HUDEP-2 (cell line): ENCODE data around the gene KRABD2.
"Not testable (repeated sequence)": the region's sequence is repeated elsewhere in the genome, so short reads cannot be mapped to it uniquely, and the experiment has no call there.

Experiments
- DNase-seq, 76 experiments: peaks; one replicate each; lab custom pipeline; 2025; ENCODE audit not compliant: unreplicated experiment in 76 of 76; lab: John Stamatoyannopoulos, UW

The KRABD2 gene

GRCh38 chr17:8393470-8394231 lies 17.1 kb upstream of the KRABD2 start:
- DNase-seq: no peak

GRCh38 chr17:8392674-8393469 lies 16.4 kb upstream of the KRABD2 start:
- DNase-seq: no peak

GRCh38 chr17:8392274-8392673 lies 15.8 kb upstream of the KRABD2 start:
- no peak for DNase-seq

GRCh38 chr17:8391711-8392110 lies 15.2 kb upstream of the KRABD2 start:
- no peak for DNase-seq

GRCh38 chr17:8387914-8388651 lies 11.6 kb upstream of the KRABD2 start:
- peak in 2 of 76 experiments; percentile 2 to 45 for DNase-seq

- peak in 70 of 76 experiments; percentile 5 to 85 (median 61) for DNase-seq
Measured at GRCh38 chr17:8386841-8387240, 10.3 kb upstream of the KRABD2 start.

GRCh38 chr17:8384801-8385378 lies 8.4 kb upstream of the KRABD2 start:
- peak in 6 of 76 experiments; percentile 4 to 24 (median 12) for DNase-seq

- DNase-seq: peak; percentile 71 to 98 (median 93)
Measured at GRCh38 chr17:8383143-8383822, 6.8 kb upstream of the KRABD2 start, which contains the start of gene RPL26. Gene RPL26 (minus strand): TSS chr17:8383193. CDS start chr17:8382310, 883 bp downstream.

GRCh38 chr17:8382880-8383142 lies 6.3 kb upstream of the KRABD2 start:
- peak in 1 of 76 experiments; percentile 39 for DNase-seq

GRCh38 chr17:8382052-8382879 lies 5.8 kb upstream of the KRABD2 start:
- peak in 2 of 76 experiments; percentile 44 to 52 for DNase-seq

- DNase-seq: no peak
Measured at GRCh38 chr17:8380049-8380448, 3.5 kb upstream of the KRABD2 start.

- DNase-seq: not testable (repeated sequence)
Measured at GRCh38 chr17:8378117-8378516, 1.6 kb upstream of the KRABD2 start.

GRCh38 chr17:8377422-8377821 lies 918 bp upstream of the KRABD2 start:
- DNase-seq: no peak

- no peak for DNase-seq
Measured at GRCh38 chr17:8375738-8376259, 705 bp downstream of the KRABD2 start.

- not testable (repeated sequence) for DNase-seq
Measured at GRCh38 chr17:8373856-8374255, 2.6 kb downstream of the KRABD2 start.

- no peak for DNase-seq
Measured at GRCh38 chr17:8372422-8372821, 4.1 kb downstream of the KRABD2 start.

- no peak for DNase-seq
Measured at GRCh38 chr17:8371786-8372185, 4.7 kb downstream of the KRABD2 start.

- no peak for DNase-seq
Measured at GRCh38 chr17:8369944-8370343, 6.6 kb downstream of the KRABD2 start.

- DNase-seq: no peak
Measured at GRCh38 chr17:8368193-8368592, 8.3 kb downstream of the KRABD2 start.
